GM19324 (cell line): ENCODE measurements around the gene PFN2.
"Not testable (repeated sequence)": the region's sequence is repeated elsewhere in the genome, so short reads cannot be mapped to it uniquely, and the experiment has no call there.

ENCODE experiments used
- ATAC-seq: cut with Tn5 transposase; IDR thresholded peaks from one replicate; pipeline ENCODE4 v1.9.1; 2021; ENCODE audit warnings: mild to moderate bottlenecking, moderate library complexity; ENCODE audit not compliant: unreplicated experiment, low FRiP score

Gene PFN2, protein sequence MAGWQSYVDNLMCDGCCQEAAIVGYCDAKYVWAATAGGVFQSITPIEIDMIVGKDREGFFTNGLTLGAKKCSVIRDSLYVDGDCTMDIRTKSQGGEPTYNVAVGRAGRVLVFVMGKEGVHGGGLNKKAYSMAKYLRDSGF

DNA sequence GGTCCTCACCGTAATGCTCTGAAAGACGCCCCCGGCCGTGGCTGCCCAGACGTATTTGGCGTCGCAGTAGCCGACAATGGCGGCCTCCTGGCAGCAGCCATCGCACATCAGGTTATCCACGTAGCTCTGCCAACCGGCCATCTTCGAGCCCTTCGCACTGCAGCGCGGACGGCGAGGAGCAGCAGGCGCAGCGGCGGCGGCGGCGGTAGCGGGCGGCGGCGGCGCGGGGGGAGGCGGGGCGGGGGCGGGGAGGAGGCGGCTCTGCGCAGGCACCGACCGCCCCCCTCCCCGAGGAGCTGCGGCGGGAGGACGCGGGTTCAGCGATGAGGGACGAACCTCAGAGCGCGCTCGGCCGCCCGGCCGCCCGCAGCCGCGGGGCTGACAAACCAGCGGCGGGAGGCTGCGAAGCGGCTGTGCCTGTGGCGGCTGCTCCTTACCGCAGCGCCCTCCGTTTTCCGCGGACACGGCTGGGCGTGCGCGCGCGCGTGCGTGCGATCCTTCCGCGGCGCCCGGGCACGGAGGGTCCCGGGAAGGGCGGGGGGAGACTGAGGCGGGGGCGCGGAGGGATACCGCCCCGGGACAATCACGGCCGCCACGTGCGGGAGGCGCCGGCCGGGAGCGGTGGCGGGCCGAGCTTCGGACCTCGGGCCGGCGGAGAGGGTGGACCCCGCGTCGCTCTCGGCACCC, at the start of gene PFN2:
Gene PFN2, minus strand, starts transcription at position 180 of the 687 bp plus-strand sequence. Its CDS starts 39 bp downstream, at position 141.
- peak; percentile 52 for ATAC-seq

DNA sequence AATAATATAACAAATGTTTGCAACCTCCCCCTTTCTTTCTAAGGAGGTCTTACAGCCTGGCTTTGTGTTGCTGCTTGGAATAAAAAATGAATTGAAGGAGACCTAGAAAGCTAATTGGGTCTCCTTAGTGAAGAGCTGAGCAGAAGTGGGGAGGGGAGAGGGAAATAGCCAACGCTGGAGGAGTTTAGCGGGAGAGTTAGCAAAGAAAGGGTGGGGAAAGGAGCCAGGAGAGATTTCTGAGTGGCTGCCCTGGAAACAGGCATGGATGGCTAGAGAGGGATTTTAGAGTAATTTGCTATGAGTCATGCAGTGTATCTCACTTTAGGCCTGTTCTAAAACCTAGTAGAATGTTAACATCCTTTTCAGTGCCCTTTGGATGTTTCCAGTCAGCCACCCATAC, 45.2 kb upstream of the PFN2 start:
- no peak for ATAC-seq

DNA sequence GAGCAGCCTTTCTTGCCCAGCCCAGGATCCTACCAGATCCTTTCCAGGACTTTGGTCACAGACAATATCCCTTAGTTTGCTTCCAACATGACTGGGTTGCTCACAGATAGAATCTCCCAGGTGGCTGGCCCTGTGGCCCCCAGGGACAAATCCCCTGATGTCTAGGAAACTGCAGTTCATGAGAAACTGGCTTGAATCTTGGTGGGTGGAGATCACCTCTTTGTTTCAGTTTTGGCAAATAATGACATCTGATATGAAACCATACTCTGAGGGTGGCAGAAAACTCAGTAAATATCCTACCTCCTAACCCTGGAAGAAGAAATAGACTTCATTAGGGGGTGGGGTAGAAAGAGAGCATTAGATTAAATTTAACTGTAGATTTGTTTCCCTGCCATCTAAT, 44.1 kb upstream of the PFN2 start:
- ATAC-seq, result no peak

DNA sequence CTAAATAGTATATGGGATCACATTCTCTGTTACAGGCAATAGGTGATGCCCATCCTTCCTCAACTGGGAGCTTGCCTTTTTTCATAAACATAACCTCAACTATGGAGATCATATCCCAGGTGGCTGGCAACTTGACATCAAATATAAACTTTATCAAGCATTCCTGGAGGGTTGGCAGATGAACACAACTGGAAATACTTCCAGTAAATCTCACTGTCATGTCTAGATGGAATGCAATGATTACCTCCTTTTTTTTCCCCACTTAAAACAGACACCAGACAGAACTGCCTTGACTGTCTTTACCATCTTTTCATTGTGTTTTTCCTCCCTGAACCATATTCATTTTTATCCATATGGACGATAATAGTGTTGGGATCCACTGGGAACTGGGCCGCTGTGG, 43.1 kb upstream of the PFN2 start:
- ATAC-seq, result no peak

DNA sequence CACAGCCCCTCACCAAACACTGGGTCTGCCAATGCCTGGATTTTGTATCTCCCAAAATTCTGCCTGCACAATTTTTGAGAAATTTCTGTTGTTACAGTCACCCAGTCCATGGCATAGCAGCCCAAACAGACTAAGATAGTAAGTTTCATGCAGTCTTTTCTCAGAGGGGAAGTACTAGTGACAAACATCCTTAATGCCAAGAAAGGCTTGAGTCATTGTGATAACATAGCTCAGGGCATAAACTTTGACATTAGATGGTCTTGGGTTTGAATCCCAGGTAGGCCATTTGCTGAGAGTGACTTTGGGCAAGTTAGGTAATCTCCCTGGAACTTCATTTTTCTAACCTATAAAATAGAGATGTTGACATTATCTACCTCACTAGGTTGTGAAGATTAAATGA, 36.1 kb upstream of the PFN2 start:
- no peak for ATAC-seq

DNA sequence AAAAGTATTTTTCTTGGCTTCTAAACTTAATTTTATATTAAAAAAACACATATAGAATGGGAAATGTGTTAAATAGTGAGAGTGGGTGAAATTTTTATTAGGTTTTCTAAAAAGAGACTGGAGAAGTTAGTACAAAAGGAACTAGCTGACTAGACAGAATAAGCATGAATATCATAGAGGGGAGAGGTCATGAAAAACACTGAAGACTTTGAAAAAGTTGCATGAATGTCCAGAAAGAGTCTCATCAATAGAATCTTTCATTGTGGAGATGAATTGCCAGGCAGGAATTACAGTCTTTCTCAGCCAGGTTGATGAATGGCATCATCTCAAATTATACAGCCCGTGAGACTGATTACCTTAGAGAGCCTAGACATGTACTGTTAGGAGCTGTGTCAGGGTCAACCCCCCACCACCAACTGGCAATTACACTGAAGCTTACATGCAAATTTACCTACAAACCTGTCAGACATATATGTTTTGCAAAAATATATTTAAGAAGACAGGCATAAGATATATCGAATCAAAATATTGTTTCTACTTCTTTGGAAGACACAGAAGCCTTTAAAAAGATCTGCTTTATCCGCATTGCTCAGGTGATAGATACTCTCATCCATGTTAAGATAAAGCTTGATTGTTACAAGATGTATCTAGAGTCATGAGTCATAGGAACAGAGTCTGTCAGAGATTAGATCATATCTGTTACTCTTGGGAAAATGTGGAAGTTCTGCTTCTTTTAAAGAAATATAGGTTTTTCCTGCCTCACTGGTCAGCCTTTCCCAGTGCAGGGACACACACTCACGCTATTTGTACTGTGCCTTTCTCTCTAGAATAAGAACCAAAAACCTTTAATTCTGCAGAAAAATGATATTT, 34.8 kb upstream of the PFN2 start:
- no peak for ATAC-seq

DNA sequence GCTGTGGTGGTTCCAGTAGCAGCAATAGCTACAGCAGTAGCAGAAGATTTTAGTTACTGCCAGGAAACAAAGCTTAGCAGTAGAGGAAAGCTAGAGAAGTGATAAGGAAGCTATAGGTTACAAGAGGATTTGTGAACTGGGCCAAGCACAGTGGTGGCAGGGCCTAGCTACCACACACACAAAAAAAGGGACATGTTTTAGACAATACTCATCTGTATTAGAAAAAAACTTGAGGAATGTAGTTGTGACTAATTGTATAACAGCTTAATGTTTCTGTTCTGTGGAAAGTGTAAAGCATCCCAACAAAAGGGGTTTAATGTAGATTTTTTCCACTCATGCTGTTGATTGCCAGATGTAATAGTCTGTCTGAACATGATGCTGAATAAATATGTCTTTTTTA, 29.9 kb upstream of the PFN2 start:
- ATAC-seq, result no peak

DNA sequence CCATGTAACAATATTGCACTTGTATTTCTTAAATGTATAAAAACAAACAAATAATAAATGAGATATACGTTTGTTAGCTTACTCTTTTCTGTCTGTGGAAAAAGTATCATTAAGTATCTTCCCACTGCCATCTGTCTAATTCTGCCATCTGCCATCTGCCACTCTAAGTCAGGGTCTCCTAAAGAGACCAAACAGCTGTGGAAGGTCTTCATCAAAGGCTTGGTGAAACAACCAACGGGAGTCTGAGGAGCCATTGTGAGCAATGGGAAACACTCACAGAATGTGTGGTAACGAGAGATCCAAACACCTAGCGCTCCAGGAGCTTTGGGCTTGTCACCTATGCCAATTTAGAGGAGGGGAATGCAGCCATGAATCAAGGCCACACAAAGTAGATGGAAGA, 28.7 kb upstream of the PFN2 start:
- ATAC-seq, result no peak

DNA sequence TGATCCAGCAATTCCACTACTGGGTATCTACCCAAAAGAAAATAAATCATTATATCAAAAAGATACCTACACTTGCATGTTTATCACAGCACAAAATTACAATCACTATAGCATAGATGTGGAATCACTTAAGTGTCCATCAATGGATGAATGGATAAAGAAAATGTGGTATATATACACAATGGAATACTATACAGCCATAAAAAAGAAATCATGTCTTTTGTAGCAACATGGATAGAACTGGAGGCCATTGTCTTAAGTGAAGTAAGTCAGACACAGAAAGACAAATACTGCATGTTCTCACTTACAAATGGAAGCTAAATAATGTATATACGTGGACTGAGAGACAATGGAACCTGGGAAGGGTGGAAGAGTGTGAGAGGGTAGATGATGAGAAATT, 28.3 kb upstream of the PFN2 start:
- ATAC-seq, result no peak

DNA sequence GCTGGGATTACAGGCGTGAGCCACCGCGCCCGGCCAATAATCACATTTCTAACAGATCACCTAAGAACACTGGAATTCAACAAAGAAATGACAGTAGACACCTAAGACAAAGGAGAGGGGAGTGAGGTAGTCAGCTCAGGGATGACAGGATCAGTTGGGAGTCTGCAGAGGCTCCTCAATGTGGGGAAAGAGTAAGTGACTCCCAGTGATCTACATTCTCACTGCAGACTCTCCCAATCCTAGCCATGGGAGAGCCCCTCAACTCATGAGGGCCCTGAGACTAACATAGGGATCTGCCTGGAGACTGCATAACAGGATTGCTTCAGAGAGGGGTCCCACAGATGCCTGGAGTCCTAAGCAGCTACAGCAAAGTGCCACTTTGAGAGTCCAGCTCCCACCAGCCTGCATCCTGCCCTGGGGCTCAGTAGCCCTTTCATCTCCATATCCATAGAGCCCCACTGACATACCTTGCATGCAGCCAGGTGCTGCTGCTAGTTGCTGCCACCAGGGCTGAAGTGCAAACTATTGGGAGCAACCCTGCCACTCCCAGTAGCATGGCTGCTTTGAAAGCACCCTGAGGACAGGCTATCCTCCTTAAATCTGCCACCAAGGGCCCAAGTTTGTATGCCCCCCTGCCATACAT, 21.8 kb upstream of the PFN2 start:
- no peak for ATAC-seq

DNA sequence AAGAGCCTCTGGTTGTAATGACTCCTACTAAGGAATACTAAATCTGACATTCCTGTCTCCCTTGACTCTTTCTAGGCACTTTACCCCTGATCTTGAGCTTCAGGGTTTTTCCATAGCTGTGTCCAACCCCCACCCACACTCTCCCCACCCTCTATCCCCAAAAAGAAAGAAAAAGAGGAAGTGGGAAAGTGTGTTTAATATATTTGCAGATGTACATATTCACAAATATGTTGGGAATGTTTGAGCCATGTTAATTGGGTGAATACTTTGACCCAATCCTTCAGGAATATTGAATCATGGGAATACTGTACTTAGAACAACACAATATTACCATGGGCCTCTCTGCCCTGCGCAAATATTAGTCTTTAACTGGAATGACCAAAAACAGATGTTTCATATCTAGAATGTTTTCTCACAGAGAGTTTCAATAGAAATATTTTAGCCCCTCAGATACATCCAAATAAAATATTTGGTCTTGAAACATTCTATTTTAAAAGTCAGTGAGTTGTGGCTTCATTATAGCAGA, 19.8 kb upstream of the PFN2 start:
- no peak for ATAC-seq

DNA sequence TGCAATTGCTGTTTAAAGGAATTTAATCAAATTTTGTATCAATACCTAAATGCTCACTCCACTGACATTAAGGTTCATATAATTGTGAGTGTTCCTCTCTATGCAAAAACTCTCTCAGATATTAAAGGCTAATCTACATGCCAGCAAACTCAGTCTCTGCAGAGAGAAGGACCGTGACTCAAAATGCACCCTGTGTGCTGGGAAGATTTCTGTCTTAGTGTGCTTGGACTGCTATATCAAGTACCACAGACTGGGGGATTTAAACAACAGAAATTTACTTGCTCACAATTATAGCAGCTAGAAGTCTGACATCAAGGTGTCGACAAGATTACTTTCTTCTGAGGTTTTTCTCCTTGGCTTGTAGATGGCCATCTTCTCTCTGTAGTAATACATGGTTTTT, 18.6 kb upstream of the PFN2 start:
- ATAC-seq, result no peak

DNA sequence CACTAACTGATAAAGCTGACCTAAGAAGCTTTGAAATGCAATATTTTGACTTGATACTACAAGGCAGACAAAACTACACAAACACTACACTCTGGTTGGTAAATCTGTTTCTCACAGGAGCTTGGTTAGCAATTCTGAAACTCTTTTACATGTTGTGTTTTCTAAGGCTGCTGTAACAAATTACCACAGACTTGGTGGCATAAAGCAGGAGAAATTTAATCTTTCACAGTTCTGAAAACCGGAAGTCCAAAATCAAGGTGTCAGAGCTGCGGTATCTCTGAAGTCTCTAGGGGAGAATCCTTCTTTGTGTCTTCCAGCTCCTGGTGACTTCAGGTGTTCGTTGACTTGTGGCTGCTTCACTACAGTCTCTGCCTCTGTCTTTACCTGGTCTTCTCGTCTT, 12.9 kb upstream of the PFN2 start:
- ATAC-seq, result no peak

DNA sequence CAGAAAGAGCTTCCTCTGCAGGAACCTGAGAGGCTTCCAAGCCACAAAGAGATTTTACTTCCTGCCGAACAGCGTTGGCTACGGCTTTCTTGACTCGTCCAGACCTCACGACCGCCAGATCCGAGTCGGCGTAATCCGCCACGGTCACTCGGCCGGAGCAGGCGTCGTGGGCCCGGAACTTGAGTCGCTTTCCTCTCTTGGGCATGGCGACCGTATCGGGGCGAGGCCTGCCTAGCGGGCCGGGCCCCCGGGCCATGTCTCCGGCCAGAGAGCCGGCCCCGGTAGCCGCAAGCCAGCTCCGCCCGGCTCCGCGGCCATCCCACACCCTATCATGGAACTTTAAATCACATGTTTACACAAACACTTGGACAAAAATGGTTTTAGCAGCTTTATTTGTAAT, 12.4 kb upstream of the PFN2 start:
- ATAC-seq, result not testable (repeated sequence)

DNA sequence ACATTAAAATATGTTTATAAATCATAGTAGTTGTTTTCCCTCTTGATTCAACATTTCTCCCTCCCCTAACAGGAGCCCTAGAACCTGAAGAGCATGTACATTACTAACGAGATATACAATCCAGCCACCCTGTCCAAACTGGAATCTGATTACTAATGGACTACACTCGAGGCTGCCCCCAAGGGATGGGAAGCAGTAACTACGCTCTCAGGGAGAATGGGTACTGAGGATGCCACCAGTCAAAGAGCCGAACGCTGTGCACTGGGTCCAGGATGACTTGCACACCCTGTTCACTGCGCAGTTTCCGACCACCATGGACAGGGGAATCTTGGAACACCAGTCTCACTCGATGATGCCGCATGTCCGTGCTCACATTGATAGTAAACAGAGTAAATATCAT, 11.3 kb upstream of the PFN2 start:
- ATAC-seq, result not testable (repeated sequence)

DNA sequence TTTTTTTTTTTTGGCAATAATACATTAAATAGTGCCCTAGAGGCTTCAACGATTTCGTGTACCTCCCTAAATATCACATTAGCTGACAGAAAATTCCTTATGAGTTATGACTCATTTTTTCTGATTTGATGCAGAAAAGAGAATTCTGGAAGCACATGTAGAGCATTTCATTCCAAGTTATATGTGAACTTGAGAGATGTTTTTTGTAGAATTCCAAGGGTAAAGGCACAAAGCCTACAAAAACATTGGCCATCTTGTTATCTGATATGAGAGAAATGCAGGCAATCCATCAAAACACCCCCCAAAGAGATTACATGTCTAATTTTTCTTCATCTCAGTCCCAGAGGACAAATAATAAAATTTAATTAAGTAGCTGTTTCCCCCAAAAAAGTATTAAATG, 6.7 kb upstream of the PFN2 start:
- ATAC-seq, result no peak

DNA sequence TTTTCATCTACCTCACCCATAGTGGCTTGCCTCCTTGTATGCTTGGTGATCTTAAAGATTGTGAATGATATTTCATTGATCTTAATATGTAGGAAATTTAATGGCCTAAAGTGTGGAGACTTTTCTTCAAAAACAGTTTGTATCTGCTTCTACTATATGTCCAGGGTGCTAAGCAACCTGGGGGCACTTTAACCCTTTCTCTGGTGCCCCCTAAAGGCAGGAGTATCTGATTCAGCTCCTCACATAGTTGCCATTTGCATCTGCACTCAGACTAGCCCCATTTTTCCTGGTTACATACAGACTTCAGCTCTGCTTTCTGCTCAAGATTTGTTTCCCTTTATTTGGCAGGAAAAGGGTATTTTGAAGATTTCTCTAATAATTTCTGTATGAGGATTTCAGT, 5.2 kb upstream of the PFN2 start:
- no peak for ATAC-seq

DNA sequence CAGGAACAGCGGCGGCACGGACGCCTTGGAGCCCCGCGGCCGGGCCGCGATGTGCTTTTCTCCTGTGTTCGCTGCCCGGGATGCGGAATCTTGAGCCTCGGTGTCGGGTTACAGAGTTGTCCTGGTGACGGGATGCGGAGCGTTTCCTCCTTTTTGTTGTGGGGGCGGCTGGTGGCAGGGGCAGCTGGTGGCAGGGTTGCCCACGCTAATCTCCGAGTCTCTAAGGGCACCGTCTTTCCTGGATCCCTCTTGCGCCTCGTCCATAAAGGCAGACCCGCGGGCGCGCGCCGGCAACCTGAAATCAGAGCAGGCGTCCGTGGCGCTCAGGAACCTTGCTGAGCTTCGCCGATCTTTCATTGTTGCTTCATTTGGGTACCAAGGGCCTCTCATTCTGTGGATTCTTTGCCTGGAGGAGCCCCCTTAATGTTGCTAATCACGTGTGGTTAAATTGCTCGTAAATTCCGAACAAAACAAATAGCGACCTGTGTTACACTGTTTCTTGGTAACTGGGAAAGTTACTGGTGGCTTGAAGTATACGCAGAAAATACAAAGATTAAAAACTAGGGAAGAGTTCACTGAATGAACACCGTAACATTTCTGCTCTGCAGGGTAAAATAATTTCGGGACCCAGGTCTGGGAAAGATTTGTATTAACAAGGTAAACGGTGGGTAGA, 844 bp upstream of the PFN2 start:
- ATAC-seq, result no peak

DNA sequence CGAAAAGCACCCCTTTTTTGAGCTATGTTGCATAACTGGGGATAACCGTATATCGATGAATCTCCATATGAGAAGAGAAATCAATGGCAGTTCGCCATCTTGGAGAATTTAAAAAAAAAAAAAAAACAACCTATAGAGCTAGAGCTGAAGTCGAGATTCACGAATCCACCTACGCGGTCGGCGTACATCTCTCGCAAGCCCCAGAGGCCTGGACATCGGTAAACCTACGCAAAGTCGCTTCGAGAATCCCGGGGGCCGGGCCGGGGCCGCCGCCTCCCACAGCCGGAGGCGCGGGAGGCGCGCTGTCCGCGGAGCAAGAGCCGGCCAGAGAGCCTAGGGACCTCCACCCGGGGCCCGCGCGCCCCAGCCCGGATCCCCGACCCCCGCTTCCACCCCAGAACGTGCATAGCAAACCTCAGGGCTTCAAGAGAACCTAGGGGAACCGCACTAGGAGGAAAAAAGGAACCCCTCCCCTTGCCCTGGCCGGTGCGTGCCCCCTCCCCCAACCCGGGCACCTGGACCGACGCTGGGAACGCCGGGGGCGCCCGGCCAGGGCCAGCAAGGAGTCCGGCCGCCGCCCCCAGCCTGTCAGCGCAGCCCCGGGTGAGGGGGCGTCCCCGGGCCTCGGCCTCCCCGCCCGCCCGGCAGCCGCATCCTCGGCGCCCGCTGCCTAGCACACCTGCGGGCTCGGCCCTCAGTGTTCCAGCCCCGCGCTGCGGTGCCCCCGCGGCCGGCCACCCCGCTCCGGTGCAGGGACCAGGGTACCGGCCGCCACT, 567 bp downstream of the PFN2 start:
- ATAC-seq, result peak; percentile 52
